Activated T-cell treated with anti-CD3 and anti-CD28 coated beads, Interleukin-2, amount 50 U/mL, for 72 hours (primary cell): Measurements from ENCODE around the gene OR10K1. TPM values are rescaled to one million over a fixed set of nuclear protein-coding genes. Genes with fewer than 3 reads are reported as not detected.
"Not testable (repeated sequence)": the region's sequence is repeated elsewhere in the genome, so short reads cannot be mapped to it uniquely, and the experiment has no call there.

ENCODE experiments used
- ATAC-seq, 2 donors: fragments of 150-1000 bp; cut with Tn5 transposase; replicated peaks in 1 of 2; 2 replicates each; pipeline ENCODE4 v1.10.0; 2021; ENCODE audit warnings: moderate library complexity in 2 of 2, mild to moderate bottlenecking in 1 of 2
- DNase-seq, 2 donors: peaks; one replicate each; pipeline ENCODE4 v3.0.0; 2021 to 2022; ENCODE audit warnings: mixed read lengths in 1 of 2
- H3K27ac Mint-ChIP-seq: one replicate; pipeline ENCODE4 v1.8.0; 2022; ENCODE audit warnings: mild to moderate bottlenecking, moderate library complexity, mixed read lengths
- H3K27me3 Mint-ChIP-seq: one replicate; pipeline ENCODE4 v1.8.0; 2022; ENCODE audit warnings: low read depth, mixed read lengths
- H3K36me3 Mint-ChIP-seq, 2 donors: one replicate each; pipeline ENCODE4 v1.8.0; 2022; ENCODE audit warnings: mixed read lengths in 2 of 2, mild to moderate bottlenecking in 1 of 2; ENCODE audit not compliant: insufficient read depth in 2 of 2
- H3K4me1 Mint-ChIP-seq: one replicate; pipeline ENCODE4 v1.8.0; 2022; ENCODE audit warnings: low read depth, mixed read lengths
- H3K4me3 Mint-ChIP-seq, 2 donors: one replicate each; pipeline ENCODE4 v1.8.0; 2022; ENCODE audit warnings: mild to moderate bottlenecking in 2 of 2, mixed read lengths in 2 of 2, moderate library complexity in 2 of 2
- H3K9me3 Mint-ChIP-seq, 2 donors: one replicate each; pipeline ENCODE4 v1.8.0; 2022; ENCODE audit warnings: mixed read lengths in 2 of 2
- total RNA-seq, 2 donors: library from RNA; stranded (reverse); gene quantifications; one replicate each; pipeline ENCODE4 v1.2.3, GENCODE V29; 2022

OR10K1 gene
- total RNA-seq, result not detected

DNA sequence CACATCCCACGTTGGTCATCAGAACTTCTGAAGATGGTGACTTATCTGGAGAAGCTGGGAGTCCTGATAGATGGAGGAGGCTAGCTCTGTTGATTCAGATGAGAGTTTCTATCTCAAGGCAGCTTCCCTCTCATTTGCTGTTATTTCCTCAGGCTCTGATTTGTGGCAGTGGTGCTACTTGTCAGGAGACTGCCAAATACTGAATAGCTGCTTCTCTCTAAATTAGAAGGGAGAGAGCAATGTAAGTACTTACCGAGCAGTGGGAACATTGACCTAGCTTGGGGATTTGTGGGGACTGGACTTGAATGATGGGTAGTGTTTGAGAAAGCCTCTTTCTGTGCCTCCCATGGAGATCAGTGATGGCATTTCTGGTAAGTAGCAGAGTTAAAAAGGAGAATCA lies at the start of gene OR10K1:
Gene OR10K1, plus strand, starts transcription at position 301 of the 400 bp plus-strand sequence. CDS start 3,728 bp downstream, outside the sequence.
- no peak within 1 kb of the TSS for H3K27ac Mint-ChIP-seq
- no peaks in the 10 kb centered on the region for H3K4me1 Mint-ChIP-seq
- ATAC-seq (no peak), DNase-seq (no peak)
- H3K9me3 Mint-ChIP-seq, result no peaks in the 10 kb centered on the region
- H3K36me3 Mint-ChIP-seq, result no peaks in the 10 kb centered on the region
- no peak within 1 kb of the TSS for H3K4me3 Mint-ChIP-seq
- peaks cover 16% of the 10 kb centered on the region for H3K27me3 Mint-ChIP-seq

- no peak overlapping the region for H3K27ac Mint-ChIP-seq
- DNase-seq (no peak), ATAC-seq (no peak)
- no peaks in the 10 kb centered on the region for H3K27me3 Mint-ChIP-seq
- no peaks in the 10 kb centered on the region for H3K9me3 Mint-ChIP-seq
- no peak overlapping the region for H3K4me3 Mint-ChIP-seq
- no peaks in the 10 kb centered on the region for H3K36me3 Mint-ChIP-seq
- H3K4me1 Mint-ChIP-seq, result no peaks in the 10 kb centered on the region
Observed at GRCh38 chr1:158414651-158415345, 46.8 kb upstream of the OR10K1 start.

GRCh38 chr1:158417586-158417985 lies 44.0 kb upstream of the OR10K1 start:
- H3K4me3 Mint-ChIP-seq, result no peak overlapping the region
- no peak overlapping the region for H3K27ac Mint-ChIP-seq
- ATAC-seq (no peak), DNase-seq (no peak)
- no peaks in the 10 kb centered on the region for H3K27me3 Mint-ChIP-seq
- no peaks in the 10 kb centered on the region for H3K36me3 Mint-ChIP-seq
- peaks cover 0 to 3% of the 10 kb centered on the region in 2 donors for H3K9me3 Mint-ChIP-seq
- H3K4me1 Mint-ChIP-seq, result no peaks in the 10 kb centered on the region

GRCh38 chr1:158422212-158422611 lies 39.4 kb upstream of the OR10K1 start:
- no peaks in the 10 kb centered on the region for H3K27me3 Mint-ChIP-seq
- H3K27ac Mint-ChIP-seq, result no peak overlapping the region
- H3K9me3 Mint-ChIP-seq, result peaks cover 0 to 3% of the 10 kb centered on the region in 2 donors
- no peaks in the 10 kb centered on the region for H3K36me3 Mint-ChIP-seq
- no peak for ATAC-seq
- DNase-seq, result no peak
- no peaks in the 10 kb centered on the region for H3K4me1 Mint-ChIP-seq
- H3K4me3 Mint-ChIP-seq, result no peak overlapping the region

DNA sequence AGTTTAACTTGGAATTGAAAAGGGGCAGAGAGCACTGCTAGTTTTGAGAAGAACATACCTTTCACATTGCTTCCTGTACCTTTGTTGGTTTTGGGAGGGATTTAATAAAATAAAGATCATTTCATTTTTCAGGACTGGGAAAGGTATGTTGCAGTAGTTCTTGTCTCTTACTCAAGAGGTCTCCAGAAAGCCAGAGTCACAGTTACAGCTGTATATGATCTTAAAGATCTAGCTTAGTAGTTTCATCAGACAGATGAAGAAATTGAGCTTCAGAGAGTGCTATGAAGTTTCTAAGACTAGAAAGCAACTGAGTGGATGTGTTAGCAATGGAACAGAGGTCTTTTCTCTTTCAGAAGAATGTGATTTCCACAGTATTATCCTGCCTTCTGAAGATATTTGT lies 36.6 kb upstream of the OR10K1 start:
- ATAC-seq (no peak), DNase-seq (no peak)
- Mint-ChIP-seq H3K4me3 (no peak overlapping the region), H3K9me3 (peaks cover 4 to 5% of the 10 kb centered on the region in 2 donors), H3K27me3 (no peaks in the 10 kb centered on the region), H3K27ac (no peak overlapping the region), H3K4me1 (no peaks in the 10 kb centered on the region), H3K36me3 (peaks cover 3 to 4% of the 10 kb centered on the region in 2 donors)

DNA sequence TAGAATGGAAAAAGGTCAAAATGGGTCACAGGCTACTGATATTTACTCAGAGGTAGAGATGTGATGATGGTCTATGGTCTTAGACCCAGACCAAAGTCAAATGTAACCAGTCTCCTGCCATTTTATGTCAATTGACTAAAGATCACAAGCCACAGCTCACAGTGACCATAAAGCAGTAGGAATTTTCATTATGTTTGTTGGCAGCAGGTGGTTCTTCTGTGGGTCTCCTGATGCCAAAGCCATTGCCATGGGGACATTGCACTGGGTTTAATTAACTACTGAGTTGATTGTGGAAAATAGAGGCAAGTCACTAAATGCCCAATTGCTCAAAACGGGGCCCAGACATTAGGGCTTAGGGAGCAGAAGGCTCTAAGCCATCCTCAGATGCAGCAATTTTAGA lies 35.5 kb upstream of the OR10K1 start, which contains the start of gene OR10K2:
Gene OR10K2, minus strand, starts transcription at position 101 of the 400 bp plus-strand sequence. CDS start 5,371 bp downstream, outside the sequence.
- ATAC-seq, result no peak
- Mint-ChIP-seq H3K27ac (no peak within 1 kb of the TSS), H3K4me1 (no peaks in the 10 kb centered on the region), H3K36me3 (peaks cover 3 to 4% of the 10 kb centered on the region in 2 donors), H3K4me3 (no peak within 1 kb of the TSS), H3K27me3 (no peaks in the 10 kb centered on the region), H3K9me3 (peaks cover 2 to 9% of the 10 kb centered on the region in 2 donors)
- no peak for DNase-seq

GRCh38 chr1:158430163-158430562 lies 31.5 kb upstream of the OR10K1 start:
- not testable (repeated sequence) for ATAC-seq, DNase-seq, H3K4me1 Mint-ChIP-seq, H3K27ac Mint-ChIP-seq, H3K4me3 Mint-ChIP-seq, H3K36me3 Mint-ChIP-seq
- peaks cover 27% of the 10 kb centered on the region for H3K27me3 Mint-ChIP-seq
- peaks cover 7 to 12% of the 10 kb centered on the region in 2 donors for H3K9me3 Mint-ChIP-seq

- peaks cover 27% of the 10 kb centered on the region for H3K27me3 Mint-ChIP-seq
- no peak overlapping the region for H3K4me3 Mint-ChIP-seq
- H3K36me3 Mint-ChIP-seq, result peaks cover 3 to 4% of the 10 kb centered on the region in 2 donors
- no peak overlapping the region for H3K27ac Mint-ChIP-seq
- ATAC-seq (no peak), DNase-seq (no peak)
- no peaks in the 10 kb centered on the region for H3K4me1 Mint-ChIP-seq
- peaks cover 7 to 10% of the 10 kb centered on the region in 2 donors for H3K9me3 Mint-ChIP-seq
Observed at GRCh38 chr1:158434741-158435140, 26.9 kb upstream of the OR10K1 start.

- DNase-seq (no peak), ATAC-seq (no peak)
- Mint-ChIP-seq H3K27ac (no peak overlapping the region), H3K4me3 (no peak overlapping the region), H3K36me3 (no peaks in the 10 kb centered on the region), H3K9me3 (no peaks in the 10 kb centered on the region), H3K27me3 (peaks cover 6% of the 10 kb centered on the region), H3K4me1 (no peaks in the 10 kb centered on the region)
Observed at GRCh38 chr1:158445376-158445775, 16.3 kb upstream of the OR10K1 start.

DNA sequence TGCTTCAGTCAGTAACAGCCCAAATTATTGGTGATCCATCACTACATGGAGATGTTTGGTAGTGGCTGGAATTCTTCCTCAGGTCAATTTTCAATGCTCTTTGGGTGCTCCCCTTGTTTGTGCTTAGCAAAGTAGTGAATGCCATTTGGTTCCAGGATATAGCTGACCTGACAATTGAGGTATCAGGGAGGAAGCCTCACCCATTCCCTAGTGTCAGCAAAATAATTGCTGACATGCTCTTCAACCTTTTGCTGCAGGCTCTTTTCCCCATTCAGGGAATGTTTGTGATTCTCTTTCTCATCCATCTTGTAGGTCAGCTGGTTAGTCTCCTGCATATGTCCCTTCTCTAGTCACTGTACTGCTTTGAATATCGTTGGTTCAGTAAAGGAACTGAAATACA lies 7.1 kb upstream of the OR10K1 start:
- no peak overlapping the region for H3K4me3 Mint-ChIP-seq

DNA sequence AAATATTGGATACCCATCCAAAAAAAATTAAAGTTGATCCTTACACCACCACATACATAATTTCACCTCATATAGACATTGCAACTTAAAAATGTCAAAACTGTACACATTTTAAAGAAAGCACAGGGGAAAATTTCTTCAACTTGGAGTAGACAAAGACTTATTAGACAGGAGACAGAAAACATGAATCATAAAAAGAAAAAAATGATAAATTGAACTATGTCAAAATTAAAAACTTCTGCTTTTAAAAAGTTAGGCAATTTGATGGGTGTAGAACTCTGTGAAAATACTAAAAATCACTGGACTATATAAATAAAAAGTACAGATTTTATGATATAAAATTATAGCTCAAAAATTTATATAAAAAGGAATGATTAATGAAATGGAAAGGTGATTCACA lies 4.4 kb upstream of the OR10K1 start:
- H3K4me1 Mint-ChIP-seq, result no peaks in the 10 kb centered on the region
- no peak for ATAC-seq
- H3K9me3 Mint-ChIP-seq, result peaks cover 0 to 2% of the 10 kb centered on the region in 2 donors
- no peak overlapping the region for H3K27ac Mint-ChIP-seq
- DNase-seq, result no peak
- peaks cover 12% of the 10 kb centered on the region for H3K27me3 Mint-ChIP-seq
- H3K36me3 Mint-ChIP-seq, result no peaks in the 10 kb centered on the region
- no peak overlapping the region for H3K4me3 Mint-ChIP-seq

More for the DNA sequence above, 7.1 kb upstream of the OR10K1 start:
- peaks cover 0 to 3% of the 10 kb centered on the region in 2 donors for H3K36me3 Mint-ChIP-seq
- no peak overlapping the region for H3K27ac Mint-ChIP-seq
- ATAC-seq (no peak), DNase-seq (no peak)
- peaks cover 0 to 5% of the 10 kb centered on the region in 2 donors for H3K9me3 Mint-ChIP-seq
- H3K4me1 Mint-ChIP-seq, result no peaks in the 10 kb centered on the region
- H3K27me3 Mint-ChIP-seq, result peaks cover 12% of the 10 kb centered on the region

GRCh38 chr1:158458263-158458662 lies 3.4 kb upstream of the OR10K1 start:
- ATAC-seq, result no peak
- Mint-ChIP-seq H3K27ac (no peak overlapping the region), H3K9me3 (no peaks in the 10 kb centered on the region), H3K27me3 (peaks cover 12% of the 10 kb centered on the region), H3K4me1 (no peaks in the 10 kb centered on the region), H3K4me3 (no peak overlapping the region), H3K36me3 (no peaks in the 10 kb centered on the region)
- no peak for DNase-seq

GRCh38 chr1:158471920-158472319 lies 10.3 kb downstream of the OR10K1 start, which contains the start of gene OR10R2:
Gene OR10R2, plus strand, starts transcription at chr1:158472220. Its CDS starts 106 bp downstream, at chr1:158472326.
- Mint-ChIP-seq H3K4me3 (no peak within 1 kb of the TSS), H3K27ac (no peak within 1 kb of the TSS), H3K9me3 (no peaks in the 10 kb centered on the region), H3K36me3 (no peaks in the 10 kb centered on the region), H3K4me1 (no peaks in the 10 kb centered on the region), H3K27me3 (peaks cover 4% of the 10 kb centered on the region)
- no peak for DNase-seq
- no peak for ATAC-seq

- H3K4me3 Mint-ChIP-seq, result no peak overlapping the region
- no peak overlapping the region for H3K27ac Mint-ChIP-seq
- H3K36me3 Mint-ChIP-seq, result no peaks in the 10 kb centered on the region
- no peaks in the 10 kb centered on the region for H3K4me1 Mint-ChIP-seq
- H3K27me3 Mint-ChIP-seq, result no peaks in the 10 kb centered on the region
- H3K9me3 Mint-ChIP-seq, result no peaks in the 10 kb centered on the region
- no peak for DNase-seq
- ATAC-seq, result no peak
Observed at GRCh38 chr1:158485455-158485854, 23.8 kb downstream of the OR10K1 start.
